GM19043 (cell line): ENCODE measurements around the gene RABGAP1L.

Experiments
- ATAC-seq: cut with Tn5 transposase; IDR thresholded peaks from one replicate; pipeline ENCODE4 v1.9.1; 2021; ENCODE audit warnings: low read depth; ENCODE audit not compliant: unreplicated experiment

Gene RABGAP1L

DNA sequence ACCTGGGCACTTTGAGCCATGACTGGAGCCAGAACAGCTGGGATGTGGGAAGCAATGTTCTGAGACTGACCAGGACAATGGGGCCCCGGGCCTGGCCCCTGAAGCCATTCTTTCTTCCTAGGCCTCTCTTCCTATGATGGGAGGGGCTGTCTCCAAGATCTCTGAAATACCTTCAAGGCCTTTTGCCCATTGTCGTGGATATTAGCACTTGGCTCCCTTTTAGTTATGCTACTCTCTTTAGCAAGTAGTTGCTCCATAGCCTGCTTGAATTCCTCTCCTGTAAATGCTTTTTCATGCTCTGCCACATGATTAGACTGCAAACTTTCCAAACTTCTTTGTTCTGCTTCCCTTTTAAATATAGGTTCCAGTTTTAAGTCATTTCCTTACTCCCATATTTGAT, 577.5 kb downstream of the RABGAP1L start:
- no peak for ATAC-seq

DNA sequence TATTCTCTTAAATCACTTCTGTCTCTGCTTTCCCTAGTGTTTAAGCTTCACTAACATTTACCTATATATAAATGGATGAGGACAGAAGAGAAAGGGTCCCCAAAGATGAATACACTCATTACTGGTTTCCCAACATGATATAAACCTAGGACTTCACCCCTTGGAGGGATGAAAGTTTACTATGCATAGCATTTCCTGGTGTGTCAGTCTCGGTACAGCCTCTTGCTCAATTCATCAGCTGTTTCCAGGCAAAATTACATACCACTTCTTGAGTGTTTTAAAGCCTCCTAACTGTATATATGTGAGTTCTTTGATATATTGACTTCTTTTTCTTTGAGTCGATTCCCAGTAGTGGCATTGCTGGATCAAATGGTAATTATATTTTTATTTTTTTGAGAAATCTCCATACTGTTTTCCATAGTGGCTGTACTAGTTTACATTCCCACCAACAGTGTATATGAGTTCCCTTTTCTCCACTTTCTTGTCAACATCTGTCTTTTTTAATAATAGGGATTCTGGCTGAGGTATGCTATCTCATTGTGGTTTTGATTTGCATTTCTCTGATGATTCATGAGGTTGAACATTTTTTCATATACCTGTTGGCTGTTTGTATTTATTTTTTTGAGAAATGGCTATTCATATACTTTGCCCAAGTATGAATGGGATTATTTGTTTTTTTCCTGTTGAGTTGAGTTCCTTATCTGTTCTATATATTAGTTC, 581.1 kb downstream of the RABGAP1L start:
- no peak for ATAC-seq

GRCh38 chr1:174742805-174743653, 583.7 kb downstream of the RABGAP1L start:
- no peak for ATAC-seq

GRCh38 chr1:174743654-174744561, 584.6 kb downstream of the RABGAP1L start:
- no peak for ATAC-seq

DNA sequence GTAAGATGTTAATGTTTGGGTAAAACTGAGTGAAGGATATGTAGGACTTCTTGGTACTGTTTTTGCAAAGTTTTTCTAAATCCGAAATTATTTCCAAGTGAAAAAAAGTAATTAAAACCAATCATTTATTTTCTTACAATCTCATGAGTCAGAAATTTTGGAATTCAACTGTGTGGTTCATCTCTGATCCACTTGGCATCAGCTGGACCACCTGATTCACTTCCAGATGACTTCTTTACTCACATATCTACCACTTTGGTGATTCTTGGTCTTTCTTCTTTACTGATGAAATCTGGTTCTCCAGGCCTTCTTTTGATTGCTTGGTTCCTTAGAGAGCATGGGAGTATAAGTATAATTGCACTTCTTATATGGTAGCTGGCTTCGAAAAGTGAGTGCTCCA, 585.6 kb downstream of the RABGAP1L start:
- ATAC-seq: no peak

DNA sequence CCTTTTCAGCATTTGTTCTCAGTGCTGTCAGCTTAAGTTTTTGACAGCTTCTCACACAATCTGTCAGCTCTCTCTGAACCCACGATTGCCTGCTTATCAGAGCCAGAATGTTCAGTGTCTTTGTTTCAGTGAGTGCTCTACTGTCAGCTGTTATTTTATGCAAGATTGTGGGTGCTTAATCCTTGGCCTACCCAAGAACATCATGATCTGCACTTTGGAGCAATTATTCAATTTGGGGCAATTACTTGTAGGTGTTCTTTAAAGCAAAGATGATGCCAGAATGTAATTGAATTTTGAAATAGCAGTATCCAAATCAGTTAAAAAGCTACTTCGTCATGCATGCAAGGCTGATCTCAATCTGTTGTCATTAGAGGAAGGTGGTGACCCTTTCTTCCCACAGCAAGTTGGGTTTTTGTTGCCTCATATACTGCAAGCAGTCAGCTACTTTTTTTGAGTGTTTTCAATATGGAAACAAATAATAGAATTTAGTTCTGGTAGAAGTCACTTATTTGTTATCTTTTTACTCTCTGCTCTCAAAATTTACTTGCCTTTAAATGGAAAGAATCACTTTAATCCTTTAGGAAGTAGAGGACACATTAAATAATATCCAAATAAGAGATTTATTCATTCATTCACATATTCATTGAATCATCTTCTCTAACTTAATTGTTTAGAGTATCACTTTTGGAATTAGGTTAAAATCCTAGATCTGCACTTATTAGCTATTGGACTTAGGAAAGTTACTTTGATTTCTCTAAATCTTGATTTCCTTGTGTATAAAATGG, 586.9 kb downstream of the RABGAP1L start:
- ATAC-seq: no peak

GRCh38 chr1:174747613-174748012, 588.3 kb downstream of the RABGAP1L start:
- ATAC-seq: no peak

- no peak for ATAC-seq
Measured at GRCh38 chr1:174748586-174748985, 589.3 kb downstream of the RABGAP1L start.

DNA sequence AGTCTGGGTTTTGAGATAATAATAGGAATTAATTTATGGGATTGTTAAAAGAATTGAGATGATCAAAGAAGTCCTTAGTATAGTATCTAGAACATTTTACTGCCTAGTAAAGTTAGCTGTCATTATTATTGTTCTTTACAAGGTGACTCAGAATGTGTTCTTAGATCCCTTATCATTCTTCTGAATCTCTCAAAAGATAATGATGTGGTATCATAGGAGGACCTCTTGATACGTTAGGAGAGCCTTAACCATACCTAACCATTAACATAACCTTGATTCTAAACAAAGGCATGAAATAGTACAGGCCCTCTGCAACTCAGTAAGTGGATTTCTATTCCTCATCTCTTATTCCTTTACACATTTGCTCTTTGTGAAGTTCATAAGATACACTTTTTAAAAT, 593.8 kb downstream of the RABGAP1L start:
- no peak for ATAC-seq

DNA sequence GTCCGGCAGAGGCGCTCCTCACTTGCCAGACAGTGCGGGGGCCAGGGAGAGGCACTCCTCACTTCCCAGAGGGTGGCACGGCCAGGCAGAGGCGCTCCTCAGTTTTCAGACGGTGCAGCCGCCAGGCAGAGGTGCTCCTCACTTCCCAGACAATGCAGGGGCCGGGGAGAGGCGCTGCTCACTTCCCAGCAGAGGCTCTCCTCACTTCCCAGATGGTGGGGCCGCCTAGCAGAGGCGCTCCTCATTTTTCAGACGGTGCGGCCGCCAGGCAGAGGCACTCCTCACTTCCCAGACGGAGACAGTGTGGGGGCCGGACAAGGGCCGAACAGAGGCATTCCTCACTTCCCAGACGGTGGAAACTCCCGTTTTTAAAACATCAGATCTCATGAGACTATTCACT, 602.0 kb downstream of the RABGAP1L start:
- no peak for ATAC-seq

DNA sequence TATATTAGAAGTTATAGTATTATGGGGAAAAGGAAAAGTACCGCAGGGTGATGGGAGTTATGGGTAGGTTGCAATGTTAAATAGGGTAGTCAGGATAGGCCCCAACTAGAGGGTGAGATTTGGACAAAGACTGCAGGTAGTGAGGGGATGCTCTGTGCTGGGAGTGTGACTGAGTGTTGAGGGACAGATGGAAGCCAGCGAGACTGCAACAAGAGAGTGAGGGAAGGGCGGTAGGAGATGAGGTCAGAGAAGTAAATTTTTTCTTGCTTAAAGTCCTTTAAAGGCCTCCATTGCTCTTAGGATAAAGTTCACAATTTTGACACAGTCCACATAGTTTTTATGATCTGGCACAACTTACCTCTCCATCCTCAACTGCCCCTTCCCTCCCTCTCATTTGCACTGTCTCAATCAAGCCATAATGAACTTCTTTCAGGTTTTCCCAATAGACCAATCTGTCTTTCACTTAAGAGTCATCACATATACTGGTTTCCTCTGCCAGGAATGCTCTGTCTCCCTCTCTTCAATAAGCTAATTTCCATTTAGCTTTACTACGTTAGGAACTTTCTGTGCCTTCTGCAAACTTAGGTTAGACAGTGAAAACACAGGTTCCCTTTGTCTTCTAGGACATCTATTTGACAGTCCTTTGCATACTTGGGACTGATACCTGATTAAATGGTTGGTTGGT, 602.7 kb downstream of the RABGAP1L start:
- no peak for ATAC-seq

GRCh38 chr1:174764191-174764590, 604.9 kb downstream of the RABGAP1L start:
- ATAC-seq: no peak

GRCh38 chr1:174766727-174767126, 607.4 kb downstream of the RABGAP1L start:
- no peak for ATAC-seq

- ATAC-seq: no peak
Measured at GRCh38 chr1:174768516-174768915, 609.2 kb downstream of the RABGAP1L start.

DNA sequence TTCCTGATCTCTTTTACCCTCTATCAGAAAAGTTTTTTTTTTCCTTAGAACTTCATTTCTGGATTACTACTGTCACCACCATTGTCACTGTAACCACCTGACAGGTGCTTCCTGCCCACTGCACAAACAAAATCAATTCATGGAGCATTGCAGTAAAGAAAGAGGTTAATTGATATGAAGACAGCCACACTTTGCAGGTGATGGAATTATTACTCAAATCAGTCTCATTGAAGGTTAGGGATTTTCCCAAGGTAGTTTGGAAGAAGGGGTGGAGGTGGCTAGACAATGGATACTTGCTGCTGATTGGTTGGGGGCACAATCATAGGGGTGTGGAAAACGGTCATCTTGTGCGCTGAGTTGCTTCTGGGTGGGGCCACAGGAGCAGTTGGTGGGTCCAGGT, 609.6 kb downstream of the RABGAP1L start:
- ATAC-seq: no peak

DNA sequence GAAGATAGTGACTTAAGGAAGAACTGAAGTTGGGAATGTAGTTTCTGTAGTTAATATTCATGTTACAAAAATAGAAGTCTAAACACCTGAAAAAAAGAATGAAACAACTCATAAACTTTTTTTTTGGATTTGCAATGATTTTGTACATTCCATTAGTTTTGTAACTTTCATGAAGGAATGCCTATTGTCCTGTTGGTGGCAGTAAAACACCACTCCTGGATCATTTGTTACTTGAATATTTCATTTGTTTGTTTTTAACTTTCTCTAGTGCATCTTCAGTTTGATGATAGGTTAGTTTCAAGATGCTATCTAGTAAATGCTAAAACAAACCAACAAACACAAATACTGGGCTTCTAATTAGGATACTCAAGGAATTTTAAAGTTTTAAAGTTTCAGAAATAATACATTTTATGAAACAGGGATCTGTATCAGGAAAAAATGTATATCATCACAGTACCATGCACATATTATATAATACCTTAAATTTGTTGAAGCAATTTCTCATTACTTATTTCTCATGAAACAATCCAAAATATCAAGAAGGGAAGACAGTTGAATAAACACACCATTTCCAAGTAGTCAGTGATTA, 610.7 kb downstream of the RABGAP1L start:
- no peak for ATAC-seq

- no peak for ATAC-seq
Measured at GRCh38 chr1:174775621-174776020, 616.3 kb downstream of the RABGAP1L start.

GRCh38 chr1:174777262-174777661, 617.9 kb downstream of the RABGAP1L start:
- ATAC-seq: no peak

- no peak for ATAC-seq
Measured at GRCh38 chr1:174785510-174785909, 626.2 kb downstream of the RABGAP1L start.
